Uterus (tissue), 2 donors: Measurements from ENCODE around the gene TRH.

Source experiments
- POLR2A ChIP-seq, 2 donors: fragments of 450-650 bp; IDR thresholded peaks; one replicate each; pipeline ENCODE4 v1.6.1; 2016; ENCODE audit warnings: antibody characterized with exemption in 2 of 2, mild to moderate bottlenecking in 1 of 2, moderate library complexity in 1 of 2
- TF ChIP-seq, protein P1 (sequence below), 4 experiments: fragments of 200-600 bp in 2 of 4; fragments of 450-650 bp in 2 of 4; sonication (generic) in 2 of 4; IDR thresholded peaks; one replicate each; pipeline ENCODE4 v1.5.1; 2016 to 2019; ENCODE audit warnings: antibody characterized with exemption in 4 of 4, mild to moderate bottlenecking in 2 of 4, moderate library complexity in 1 of 4

DNA sequence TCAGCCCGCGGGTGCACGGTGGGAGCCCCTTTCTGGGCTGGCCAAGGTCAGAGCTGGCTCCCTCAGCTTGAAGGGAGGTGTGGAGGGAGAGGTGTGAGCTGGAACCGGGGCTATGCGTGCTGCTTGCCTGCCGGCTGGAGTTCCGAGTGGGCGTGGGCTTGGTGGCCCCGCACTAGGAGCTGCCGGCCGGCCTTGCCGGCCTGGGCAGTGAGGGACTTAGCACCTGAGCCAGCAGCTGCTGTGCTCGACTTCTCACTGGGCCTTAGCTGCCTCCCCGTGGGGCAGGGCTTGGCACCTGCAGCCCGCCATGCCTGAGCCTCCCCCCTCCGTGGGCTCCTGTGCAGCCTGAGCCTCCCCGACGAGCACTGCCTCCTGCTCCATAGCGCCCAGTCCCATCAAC is 36.0 kb downstream of the TRH start:
- TF ChIP-seq, protein P1, sequence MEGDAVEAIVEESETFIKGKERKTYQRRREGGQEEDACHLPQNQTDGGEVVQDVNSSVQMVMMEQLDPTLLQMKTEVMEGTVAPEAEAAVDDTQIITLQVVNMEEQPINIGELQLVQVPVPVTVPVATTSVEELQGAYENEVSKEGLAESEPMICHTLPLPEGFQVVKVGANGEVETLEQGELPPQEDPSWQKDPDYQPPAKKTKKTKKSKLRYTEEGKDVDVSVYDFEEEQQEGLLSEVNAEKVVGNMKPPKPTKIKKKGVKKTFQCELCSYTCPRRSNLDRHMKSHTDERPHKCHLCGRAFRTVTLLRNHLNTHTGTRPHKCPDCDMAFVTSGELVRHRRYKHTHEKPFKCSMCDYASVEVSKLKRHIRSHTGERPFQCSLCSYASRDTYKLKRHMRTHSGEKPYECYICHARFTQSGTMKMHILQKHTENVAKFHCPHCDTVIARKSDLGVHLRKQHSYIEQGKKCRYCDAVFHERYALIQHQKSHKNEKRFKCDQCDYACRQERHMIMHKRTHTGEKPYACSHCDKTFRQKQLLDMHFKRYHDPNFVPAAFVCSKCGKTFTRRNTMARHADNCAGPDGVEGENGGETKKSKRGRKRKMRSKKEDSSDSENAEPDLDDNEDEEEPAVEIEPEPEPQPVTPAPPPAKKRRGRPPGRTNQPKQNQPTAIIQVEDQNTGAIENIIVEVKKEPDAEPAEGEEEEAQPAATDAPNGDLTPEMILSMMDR (IDR thresholded peaks at IDR 0.05) = no peak
- TF ChIP-seq POLR2A (IDR thresholded peaks at IDR 0.05) = no peak
